ENCODE data around the gene MYOF. TPM values are rescaled to one million over a fixed set of nuclear protein-coding genes. Genes with fewer than 3 reads are reported as not detected.

MYOF gene
- total and polyA plus RNA-seq, 10 of the 15 experiments (the other 5 are each of a cell fraction or from before 2014, with no cell fraction given), result 0.02 to 0.59 (median 0.17) TPM

DNA sequence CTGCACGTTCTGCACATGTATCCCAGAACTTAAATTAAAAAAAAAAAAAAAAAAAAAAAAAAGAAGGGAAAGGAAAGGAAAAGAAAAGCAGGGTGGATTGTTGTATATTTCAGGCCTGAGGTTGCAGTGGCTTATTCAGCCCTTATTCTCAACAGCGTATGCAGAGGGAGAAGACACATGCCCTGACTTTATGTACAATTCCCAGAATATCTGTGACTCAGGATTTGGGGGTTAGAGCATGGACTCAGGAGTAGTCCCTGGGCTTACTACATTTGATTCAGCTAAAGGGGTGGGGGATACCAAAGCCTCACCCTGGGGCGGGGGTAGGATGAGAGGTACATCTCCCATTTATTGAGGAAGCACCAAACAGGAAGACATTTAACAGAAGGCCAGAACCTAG is 137.4 kb downstream of the MYOF start:
- H3K27me3 ChIP-seq (replicated peaks in 1 of 2; ENCODE audit: control insufficient read depth in 2 of 2, insufficient read depth in 2 of 2, low read length in 1 of 2), result no peaks in the 10 kb centered on the region; a peak in 1 of 4 replicates
- CTCF ChIA-PET, result interaction anchor here (1.3 to 1.6 kb wide), 2 partner anchors 12 to 138 kb away, joined by 4 to 5 read pairs; partner anchors contain the start of gene MYOF
- no peaks in the 10 kb centered on the region for H3K9me3 ChIP-seq (replicated peaks; ENCODE audit: control insufficient read depth, insufficient read depth, low read length)
- in situ Hi-C loops (cut with MboI), result no loop called here
- DNase-seq (ENCODE audit: low read depth, low spot score), result no peak
- no peaks in the 10 kb centered on the region for H3K79me2 ChIP-seq (ENCODE audit: control insufficient read depth, insufficient read depth, low read length)
- no peak for ATAC-seq
- H3K36me3 ChIP-seq (ENCODE audit: control insufficient read depth in 2 of 2, insufficient read depth in 2 of 2, low read length in 1 of 2), result no peaks in the 10 kb centered on the region
- H3K27ac ChIP-seq (ENCODE audit: control insufficient read depth, insufficient read depth), result no peak overlapping the region
- H2AFZ ChIP-seq (ENCODE audit: control insufficient read depth, low read depth, low read length), result no peak overlapping the region
- H3K4me1 ChIP-seq (ENCODE audit: control insufficient read depth, insufficient read depth, low read length), result peaks cover 9% of the 10 kb centered on the region
- SMC1A ChIA-PET (ENCODE audit: uncharacterized antibody, unreplicated experiment), result interaction anchor here (0.7 kb wide), 1 partner anchor 228 kb away, joined by 3 read pairs; no protein-coding TSS in a partner anchor
- no peak overlapping the region for H3K4me3 ChIP-seq
- BruUV-seq (replicated peaks), result no TSS peak
- intact Hi-C loops (cut with micrococcal nuclease; ENCODE audit: unreplicated experiment), result loop anchor here (5.0 kb wide), 1 partner anchor 32 kb away; no protein-coding TSS in a partner anchor
- POLR2A ChIA-PET, result no interaction called here
- H3K4me2 ChIP-seq (ENCODE audit: control insufficient read depth, insufficient read depth), result no peak overlapping the region
- FAIRE-seq, result no peak
- 17% methylated on average over 3 of the region's 3 CpGs for WGBS (ENCODE audit: insufficient coverage, insufficient replicate concordance, low lambda C conversion rate, missing lambda C conversion rate)
- RAD21 ChIA-PET (ENCODE audit: unreplicated experiment), result no interaction called here
- H4K20me1 ChIP-seq (ENCODE audit: control insufficient read depth, insufficient read depth), result no peaks in the 10 kb centered on the region
- no peak overlapping the region for H3K9ac ChIP-seq (ENCODE audit: control insufficient read depth, insufficient read depth, low read length)
- TF ChIP-seq, protein P1, sequence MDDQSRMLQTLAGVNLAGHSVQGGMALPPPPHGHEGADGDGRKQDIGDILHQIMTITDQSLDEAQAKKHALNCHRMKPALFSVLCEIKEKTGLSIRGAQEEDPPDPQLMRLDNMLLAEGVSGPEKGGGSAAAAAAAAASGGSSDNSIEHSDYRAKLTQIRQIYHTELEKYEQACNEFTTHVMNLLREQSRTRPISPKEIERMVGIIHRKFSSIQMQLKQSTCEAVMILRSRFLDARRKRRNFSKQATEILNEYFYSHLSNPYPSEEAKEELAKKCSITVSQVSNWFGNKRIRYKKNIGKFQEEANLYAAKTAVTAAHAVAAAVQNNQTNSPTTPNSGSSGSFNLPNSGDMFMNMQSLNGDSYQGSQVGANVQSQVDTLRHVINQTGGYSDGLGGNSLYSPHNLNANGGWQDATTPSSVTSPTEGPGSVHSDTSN (IDR thresholded peaks at IDR 0.05; ENCODE audit: insufficient replicate concordance, low read depth, low read length), result no peak
- TF ChIP-seq PAX8 (IDR thresholded peaks at IDR 0.05) (no peak), BRCA1 (IDR thresholded peaks at IDR 0.05; ENCODE audit: low read depth, low read length) (no peak), CHD1 (IDR thresholded peaks at IDR 0.05; ENCODE audit: low read depth, low read length) (no peak), STAT3 (IDR thresholded peaks at IDR 0.05; ENCODE audit: low read depth, low read length) (no peak), NFIC (IDR thresholded peaks at IDR 0.05; ENCODE audit: low read depth, low read length) (no peak), STAT1 (conservative IDR thresholded peaks at IDR 0.05) (no peak), CHD4 (IDR thresholded peaks at IDR 0.05) (no peak), EGR1 (IDR thresholded peaks at IDR 0.05; ENCODE audit: borderline replicate concordance in 1 of 2, low read depth in 2 of 2, low read length in 2 of 2) (no peak), HDAC6 (IDR thresholded peaks at IDR 0.05; ENCODE audit: unreplicated experiment) (no peak), CREM (IDR thresholded peaks at IDR 0.05; ENCODE audit: low read depth) (no peak)
- TF ChIP-seq, protein P2, sequence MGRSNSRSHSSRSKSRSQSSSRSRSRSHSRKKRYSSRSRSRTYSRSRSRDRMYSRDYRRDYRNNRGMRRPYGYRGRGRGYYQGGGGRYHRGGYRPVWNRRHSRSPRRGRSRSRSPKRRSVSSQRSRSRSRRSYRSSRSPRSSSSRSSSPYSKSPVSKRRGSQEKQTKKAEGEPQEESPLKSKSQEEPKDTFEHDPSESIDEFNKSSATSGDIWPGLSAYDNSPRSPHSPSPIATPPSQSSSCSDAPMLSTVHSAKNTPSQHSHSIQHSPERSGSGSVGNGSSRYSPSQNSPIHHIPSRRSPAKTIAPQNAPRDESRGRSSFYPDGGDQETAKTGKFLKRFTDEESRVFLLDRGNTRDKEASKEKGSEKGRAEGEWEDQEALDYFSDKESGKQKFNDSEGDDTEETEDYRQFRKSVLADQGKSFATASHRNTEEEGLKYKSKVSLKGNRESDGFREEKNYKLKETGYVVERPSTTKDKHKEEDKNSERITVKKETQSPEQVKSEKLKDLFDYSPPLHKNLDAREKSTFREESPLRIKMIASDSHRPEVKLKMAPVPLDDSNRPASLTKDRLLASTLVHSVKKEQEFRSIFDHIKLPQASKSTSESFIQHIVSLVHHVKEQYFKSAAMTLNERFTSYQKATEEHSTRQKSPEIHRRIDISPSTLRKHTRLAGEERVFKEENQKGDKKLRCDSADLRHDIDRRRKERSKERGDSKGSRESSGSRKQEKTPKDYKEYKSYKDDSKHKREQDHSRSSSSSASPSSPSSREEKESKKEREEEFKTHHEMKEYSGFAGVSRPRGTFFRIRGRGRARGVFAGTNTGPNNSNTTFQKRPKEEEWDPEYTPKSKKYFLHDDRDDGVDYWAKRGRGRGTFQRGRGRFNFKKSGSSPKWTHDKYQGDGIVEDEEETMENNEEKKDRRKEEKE (IDR thresholded peaks at IDR 0.05), result no peak
- TF ChIP-seq, protein P3, sequence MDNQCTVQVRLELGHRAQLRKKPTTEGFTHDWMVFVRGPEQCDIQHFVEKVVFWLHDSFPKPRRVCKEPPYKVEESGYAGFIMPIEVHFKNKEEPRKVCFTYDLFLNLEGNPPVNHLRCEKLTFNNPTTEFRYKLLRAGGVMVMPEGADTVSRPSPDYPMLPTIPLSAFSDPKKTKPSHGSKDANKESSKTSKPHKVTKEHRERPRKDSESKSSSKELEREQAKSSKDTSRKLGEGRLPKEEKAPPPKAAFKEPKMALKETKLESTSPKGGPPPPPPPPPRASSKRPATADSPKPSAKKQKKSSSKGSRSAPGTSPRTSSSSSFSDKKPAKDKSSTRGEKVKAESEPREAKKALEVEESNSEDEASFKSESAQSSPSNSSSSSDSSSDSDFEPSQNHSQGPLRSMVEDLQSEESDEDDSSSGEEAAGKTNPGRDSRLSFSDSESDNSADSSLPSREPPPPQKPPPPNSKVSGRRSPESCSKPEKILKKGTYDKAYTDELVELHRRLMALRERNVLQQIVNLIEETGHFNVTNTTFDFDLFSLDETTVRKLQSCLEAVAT (IDR thresholded peaks at IDR 0.05), result no peak
- TF ChIP-seq, protein P4, sequence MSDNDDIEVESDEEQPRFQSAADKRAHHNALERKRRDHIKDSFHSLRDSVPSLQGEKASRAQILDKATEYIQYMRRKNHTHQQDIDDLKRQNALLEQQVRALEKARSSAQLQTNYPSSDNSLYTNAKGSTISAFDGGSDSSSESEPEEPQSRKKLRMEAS (IDR thresholded peaks at IDR 0.05; ENCODE audit: low read depth, low read length), result no peak
- TF ChIP-seq, protein P5, sequence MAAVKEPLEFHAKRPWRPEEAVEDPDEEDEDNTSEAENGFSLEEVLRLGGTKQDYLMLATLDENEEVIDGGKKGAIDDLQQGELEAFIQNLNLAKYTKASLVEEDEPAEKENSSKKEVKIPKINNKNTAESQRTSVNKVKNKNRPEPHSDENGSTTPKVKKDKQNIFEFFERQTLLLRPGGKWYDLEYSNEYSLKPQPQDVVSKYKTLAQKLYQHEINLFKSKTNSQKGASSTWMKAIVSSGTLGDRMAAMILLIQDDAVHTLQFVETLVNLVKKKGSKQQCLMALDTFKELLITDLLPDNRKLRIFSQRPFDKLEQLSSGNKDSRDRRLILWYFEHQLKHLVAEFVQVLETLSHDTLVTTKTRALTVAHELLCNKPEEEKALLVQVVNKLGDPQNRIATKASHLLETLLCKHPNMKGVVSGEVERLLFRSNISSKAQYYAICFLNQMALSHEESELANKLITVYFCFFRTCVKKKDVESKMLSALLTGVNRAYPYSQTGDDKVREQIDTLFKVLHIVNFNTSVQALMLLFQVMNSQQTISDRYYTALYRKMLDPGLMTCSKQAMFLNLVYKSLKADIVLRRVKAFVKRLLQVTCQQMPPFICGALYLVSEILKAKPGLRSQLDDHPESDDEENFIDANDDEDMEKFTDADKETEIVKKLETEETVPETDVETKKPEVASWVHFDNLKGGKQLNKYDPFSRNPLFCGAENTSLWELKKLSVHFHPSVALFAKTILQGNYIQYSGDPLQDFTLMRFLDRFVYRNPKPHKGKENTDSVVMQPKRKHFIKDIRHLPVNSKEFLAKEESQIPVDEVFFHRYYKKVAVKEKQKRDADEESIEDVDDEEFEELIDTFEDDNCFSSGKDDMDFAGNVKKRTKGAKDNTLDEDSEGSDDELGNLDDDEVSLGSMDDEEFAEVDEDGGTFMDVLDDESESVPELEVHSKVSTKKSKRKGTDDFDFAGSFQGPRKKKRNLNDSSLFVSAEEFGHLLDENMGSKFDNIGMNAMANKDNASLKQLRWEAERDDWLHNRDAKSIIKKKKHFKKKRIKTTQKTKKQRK (IDR thresholded peaks at IDR 0.05; ENCODE audit: low read depth, low read length), result no peak

All from GM12878 (cell line).